DMS79 (cell line): ENCODE data around the gene DNM1.

Source experiments
- DNase-seq: peaks from one replicate; lab custom pipeline; 2025; lab: John Stamatoyannopoulos, UW

The DNM1 gene

DNA sequence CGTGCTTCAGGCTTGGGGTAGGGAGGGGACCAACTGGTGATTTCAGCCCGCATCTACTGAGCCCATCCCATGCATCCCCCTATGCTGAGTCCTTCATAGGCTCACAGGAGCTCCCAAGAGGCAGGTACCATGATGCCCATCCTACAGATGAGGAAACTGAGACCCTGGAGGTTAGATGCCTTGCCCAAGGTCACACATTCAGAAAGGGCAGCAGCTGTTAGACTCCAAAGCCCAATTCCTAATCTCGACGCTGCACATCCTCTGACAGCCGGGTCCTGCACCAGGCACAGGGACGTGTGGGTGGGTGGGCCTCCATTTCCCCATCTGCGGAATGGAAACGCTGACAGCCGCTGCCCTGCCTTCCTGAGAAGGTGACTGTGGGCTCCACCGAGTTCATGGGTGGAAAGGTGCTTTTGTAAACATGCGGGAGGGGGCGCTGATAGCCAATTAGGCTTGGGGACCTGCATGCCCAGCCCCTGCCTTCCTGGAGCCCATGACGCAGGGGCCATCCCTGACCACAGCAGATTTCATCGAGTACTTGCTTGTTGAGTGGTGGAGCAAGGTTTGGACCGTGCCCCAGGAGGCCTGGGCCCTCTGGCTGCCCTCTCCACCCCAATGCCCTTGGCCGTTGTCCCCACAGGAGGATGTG lies 2.2 kb downstream of the DNM1 start:
- DNase-seq, result no peak

DNA sequence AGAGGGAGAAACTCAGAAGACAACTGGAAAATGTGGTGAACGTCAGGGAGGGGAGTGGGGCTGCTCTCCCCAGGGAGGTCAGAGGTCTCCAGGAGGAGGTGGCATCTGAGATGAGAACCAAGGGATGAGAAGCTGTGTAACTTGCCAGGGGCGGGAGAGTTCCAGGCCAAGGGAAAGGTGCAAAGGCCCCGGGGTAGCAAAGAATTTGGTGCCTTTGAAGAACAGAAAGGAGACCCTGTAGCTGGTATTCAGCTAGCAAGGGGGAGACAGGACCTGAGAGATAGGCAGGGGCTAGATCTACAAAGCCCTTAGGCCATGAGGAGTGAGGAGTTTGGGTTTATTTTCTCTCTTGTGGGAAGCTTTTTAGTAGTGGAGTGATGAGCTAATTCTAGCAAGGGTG lies 3.3 kb downstream of the DNM1 start:
- DNase-seq, result no peak

DNA sequence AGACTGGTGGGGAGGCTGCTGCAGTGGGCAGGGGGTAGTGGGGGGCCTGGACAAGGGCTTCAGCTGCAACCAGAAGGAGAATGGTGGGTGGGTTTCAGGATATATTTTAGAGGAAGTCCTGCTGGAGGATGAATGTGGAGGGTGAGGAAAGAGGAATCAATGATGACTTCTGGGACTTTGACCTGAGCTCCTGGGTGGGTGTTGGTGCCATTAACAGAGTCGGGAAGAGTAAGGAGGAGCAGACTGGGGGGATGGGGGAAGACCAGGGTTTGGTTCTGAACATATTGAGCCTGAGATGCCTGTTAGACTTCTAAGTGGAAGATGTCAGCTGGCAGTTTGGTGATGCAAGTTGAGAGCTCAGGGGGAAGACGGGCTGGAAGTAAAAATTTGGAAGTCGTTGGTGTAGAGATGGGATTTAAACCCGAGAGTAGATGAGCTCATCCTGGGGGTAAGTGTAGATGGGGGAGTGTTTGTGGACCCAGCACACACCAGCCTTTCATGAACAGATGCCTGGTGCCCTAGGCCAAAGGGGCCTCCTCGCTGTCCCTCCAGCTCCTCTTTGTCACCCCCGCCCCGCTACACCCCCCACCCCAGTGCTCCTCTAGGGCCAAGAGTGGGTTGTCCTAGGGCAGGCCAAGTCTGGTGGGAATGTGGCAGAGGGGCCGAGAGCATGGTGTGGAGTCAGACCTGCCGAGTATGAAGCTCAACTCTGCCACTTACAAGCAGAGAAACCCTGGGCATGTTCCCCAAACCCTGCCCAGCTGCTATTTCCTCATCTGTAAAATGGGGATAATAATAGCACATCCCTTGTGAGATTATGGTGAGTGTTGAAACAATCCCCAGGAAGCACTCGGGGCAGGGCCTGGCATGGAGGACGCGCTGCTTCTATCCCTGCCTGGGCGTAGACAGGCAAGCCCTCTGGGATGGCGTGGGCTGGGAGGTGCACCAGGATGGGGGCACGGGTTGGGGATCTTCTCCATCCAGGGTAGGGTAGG lies 4.0 kb downstream of the DNM1 start:
- DNase-seq, result no peak

DNA sequence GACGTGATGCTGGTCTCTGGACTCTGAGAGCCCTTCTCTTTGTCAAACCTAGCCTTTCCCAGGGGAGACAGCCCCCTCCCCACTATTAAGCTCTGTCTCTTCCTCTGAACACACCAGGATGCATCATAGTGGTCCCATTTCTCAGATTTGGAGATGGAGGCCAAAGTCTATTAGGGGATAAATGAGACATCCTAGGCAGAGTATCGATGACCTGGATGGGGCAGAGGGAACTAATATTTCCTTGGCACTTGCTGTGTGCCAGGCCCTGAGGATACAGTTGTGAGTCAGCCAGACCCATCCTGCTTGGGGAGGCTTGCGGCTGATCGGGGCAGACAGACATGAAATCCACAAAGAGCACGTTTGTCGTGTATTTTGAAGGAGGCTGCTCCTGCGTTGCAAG lies 5.2 kb downstream of the DNM1 start:
- no peak for DNase-seq

DNA sequence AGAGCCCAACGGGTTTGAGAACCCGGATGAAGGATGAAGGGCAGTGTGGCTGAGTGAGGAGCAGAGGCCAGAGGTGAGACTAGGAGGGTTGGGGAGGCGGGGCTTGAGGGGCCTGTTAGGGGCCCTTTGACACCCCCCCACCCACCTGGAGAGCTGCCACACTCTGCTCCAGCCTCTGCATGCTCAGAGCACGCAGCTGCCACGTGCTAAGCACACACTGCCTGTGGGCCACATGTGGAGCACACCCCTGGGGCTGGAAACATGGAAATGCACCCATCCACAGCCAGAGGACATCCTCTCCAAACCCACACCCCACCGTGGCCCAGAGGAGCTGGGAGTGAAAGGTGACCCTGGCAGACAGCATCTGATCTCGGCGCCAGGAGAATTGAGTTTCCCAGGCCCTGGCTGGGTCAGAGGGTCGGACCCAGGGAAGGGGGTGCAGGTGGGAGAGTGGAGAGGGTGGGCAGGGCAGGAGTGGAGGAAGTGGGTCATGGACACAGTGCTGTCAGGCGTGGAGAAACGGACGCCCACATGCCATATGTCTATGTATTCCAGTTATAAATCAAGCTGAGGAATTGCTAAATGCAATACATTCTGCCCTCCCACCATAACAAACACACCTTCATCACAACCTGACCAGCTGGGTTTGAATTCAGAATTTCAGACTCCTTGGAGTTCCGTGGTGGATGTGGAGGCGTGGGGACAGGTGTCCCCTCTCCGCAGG lies 5.9 kb downstream of the DNM1 start:
- DNase-seq, result no peak

DNA sequence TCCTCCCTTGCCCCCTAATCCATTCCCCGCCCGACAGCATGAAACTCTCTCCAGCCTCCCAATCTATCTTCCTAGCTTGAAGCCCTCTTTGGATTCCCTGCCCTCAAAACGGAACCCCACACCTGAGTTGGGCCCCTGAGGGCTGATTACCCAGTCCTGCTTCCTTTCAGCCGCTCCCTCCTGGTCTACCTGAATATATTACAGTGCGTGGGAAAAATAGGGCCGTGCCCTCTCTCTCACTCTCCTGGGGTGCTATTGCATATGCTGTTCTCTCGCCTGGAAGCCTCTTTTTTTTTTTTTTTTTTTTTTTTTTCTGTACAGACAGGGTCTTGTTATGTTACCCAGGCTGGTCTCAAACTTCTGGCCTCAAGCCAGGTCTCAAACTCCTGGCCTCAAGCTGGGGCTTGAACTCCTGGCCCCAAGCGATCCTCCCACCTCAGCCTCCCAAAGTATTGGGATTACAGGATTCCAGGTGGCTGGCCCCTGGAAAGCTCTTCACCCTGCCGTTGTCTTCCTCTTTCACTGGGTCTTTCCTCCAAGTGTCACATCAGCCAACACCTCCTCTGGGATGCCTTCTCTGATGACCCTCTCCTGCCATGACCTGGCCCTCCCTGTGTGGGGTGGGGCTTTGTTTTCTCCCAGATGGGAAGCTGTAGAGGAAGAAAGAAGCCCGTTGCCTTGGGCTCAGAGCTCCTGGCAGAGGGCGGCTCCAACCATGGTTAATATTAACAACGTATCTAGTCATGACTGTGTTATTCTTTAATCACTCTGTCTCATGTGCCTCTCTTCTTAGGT lies 8.2 kb downstream of the DNM1 start:
- DNase-seq, result no peak

DNA sequence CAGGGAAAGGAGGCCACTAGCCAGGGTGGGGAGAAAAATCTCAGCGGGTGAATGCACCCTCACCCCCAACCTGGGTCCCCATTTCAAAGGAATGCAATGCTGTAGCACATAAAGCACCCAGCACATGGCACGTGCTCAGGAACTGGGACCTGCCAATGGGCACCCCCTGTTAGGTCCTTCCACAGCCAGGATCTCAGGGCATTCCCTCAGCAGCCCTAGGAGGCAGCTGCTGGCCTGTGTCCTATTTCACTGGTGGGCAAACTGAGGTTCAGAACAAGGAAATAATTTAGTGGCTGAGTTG lies 8.8 kb downstream of the DNM1 start:
- DNase-seq, result no peak

DNA sequence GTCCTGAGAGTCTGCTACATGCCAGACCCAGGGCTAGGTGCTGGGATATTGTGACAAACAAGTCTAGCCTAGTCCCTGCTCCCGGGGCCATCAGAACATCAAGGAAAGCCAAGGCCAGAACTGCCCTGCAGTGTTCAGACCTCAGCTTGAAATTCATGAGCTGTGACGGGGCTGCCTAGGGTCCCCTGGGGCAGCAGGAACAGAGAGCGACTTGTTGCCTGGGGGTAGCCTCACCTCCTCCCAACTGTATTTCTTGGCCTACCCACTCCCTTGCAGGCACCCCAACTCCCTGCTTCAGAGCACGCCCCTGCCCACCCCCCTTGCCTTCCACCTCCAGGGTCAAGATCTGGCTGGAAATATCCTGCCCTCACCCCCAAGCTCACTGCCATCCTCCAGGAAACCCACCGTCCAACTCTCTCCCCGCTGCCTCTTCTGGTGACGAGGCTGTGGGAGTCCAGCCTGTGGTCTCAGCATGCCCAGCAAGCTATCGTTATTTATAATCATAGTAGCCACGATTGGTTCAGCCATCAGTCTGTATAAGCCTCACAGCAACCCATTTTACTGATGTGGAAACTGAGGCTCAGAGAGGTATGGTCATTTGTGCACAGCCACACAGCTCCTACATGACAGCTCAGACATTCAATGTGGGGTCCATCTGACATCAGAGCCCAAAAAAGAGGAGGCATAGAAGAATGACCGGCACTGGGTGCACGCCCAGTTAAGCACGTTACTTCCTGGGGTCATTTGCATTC lies 10.7 kb downstream of the DNM1 start:
- no peak for DNase-seq

DNA sequence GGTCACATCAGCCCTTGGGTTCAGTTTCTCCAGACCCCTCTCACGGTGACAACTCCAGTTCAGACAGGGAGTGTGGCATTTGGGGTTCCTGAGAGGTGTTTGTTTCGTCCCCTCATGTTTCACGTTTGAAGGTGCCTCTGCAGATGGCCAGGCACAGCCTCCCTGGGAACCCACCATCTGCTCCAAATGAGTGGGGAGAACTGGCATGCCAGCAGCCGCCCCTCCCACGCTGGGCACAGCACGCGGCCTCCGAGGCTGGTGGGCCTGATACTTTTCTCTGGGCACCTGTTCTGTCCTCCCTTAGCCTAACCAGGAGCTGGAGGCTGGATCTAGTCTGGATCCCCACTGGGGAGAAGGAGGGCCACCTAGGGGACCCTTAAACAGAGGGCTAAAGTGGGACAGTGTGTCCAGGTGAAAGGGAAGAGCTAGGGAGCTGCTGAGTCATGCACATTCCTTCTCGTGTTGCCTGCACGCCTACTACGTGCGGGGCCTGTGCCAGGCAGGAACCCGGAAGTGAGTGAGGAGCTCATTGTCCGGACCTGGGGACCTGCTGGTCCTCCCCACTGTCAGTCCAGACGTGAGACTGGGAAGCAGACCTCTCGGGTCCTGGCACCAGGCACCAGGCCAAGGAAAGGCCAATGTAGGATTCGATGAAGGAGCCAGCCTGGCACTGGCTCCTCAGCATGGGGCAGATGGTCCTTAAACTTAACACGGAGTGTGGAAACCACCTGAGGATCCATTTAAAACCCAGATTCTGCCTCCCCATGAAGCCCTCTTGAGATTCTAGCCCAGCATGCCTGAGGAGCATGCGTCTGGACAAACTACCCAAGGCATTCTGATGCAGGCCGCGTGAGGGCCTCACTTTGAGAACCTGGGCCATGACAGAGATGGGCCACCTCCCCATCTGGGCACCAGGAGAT lies 11.7 kb downstream of the DNM1 start:
- DNase-seq, result no peak

DNA sequence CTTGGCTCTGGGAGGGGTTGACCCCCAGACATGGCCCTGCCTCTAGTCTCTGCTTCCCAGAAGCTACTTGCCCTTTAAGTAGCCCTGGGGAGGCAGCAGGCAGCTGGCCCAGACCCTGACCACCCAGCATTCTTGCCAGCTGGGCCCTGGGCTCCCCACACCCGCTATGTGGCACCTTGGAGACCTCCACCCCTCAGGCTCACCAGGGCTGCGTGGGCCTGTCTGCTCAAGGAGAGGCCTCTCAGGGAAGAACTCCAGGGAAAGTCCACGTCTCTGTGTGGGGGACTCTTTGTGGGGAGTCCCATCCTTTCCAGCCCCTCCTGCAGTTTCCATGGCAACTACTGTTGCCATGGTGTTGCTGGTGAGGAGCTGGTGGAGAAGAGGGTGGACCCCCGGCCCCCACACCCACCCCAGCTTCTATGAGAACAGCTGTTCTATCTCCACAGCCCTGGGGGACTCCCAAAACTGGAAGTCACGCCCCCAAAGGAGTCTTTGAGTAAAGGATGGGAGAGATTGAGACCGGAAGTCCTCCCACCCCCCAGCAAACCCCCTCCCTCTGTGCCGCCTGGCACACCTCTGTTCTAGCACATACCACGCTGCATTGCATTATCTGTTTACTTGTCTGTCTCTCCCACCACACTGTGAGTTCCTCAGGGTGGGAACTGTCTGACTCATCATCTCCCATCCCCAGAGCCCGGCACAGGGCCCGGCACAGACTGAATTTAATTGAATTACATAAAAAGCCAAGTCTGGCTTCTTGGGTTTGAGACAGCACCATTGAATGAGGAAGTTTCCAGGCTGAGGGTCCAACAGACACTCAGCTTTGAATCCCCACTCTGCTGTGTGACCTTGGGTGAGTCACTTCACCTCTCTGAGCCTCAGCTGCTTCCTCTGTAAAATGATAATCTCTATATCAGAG lies 12.6 kb downstream of the DNM1 start:
- DNase-seq, result no peak

DNA sequence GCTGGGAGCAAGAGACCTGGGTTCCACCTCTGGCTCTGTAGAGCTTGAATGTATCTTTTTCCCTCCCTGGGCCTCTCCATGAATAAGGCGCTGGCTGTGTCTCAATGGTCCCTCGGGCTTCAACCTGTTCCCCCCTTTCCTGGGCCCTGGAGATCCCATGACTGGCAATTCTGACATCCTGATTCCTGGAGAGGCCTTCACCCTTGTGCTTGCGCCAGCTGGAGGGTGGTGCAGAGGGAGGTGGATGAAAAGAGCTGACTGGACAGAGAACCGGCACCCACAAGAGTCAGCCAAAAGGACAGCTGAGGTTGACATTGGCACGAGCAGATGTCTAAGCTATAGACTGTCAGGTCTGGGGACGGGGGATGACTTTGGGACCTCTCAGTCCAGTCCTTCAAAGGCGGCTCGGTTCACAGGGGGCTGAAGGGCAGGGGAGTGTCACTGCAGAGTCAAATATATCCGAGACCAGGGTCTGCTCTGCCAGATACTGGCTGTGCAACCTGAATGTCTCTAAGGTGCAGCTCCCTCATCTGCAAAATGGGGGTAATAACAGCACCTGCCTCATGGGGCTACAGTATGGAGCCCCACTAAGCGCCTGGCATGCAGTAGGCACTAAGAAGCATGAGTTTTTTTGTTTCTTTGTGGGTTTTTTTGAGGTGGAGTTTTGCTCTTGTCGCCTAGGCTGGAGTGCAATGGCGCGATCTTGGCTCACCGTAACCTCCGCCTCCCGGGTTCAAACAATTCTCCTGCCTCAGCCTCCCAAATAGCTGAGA lies 13.8 kb downstream of the DNM1 start:
- no peak for DNase-seq

DNA sequence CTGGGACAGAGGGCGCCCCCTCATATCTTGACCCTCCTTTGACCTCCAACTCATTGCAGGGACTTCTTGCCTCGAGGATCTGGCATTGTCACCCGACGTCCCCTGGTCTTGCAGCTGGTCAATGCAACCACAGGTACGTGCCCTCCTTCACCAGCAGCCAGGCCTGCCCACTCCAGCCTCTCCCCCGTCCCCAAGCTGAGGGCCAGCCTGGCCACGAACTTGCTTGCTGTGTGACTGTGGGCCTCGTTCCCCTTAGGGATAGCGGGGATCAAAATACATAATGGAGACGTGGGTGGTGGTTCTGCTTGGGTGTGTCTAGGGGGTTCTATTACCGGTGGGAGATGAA lies 15.0 kb downstream of the DNM1 start:
- DNase-seq, result no peak

DNA sequence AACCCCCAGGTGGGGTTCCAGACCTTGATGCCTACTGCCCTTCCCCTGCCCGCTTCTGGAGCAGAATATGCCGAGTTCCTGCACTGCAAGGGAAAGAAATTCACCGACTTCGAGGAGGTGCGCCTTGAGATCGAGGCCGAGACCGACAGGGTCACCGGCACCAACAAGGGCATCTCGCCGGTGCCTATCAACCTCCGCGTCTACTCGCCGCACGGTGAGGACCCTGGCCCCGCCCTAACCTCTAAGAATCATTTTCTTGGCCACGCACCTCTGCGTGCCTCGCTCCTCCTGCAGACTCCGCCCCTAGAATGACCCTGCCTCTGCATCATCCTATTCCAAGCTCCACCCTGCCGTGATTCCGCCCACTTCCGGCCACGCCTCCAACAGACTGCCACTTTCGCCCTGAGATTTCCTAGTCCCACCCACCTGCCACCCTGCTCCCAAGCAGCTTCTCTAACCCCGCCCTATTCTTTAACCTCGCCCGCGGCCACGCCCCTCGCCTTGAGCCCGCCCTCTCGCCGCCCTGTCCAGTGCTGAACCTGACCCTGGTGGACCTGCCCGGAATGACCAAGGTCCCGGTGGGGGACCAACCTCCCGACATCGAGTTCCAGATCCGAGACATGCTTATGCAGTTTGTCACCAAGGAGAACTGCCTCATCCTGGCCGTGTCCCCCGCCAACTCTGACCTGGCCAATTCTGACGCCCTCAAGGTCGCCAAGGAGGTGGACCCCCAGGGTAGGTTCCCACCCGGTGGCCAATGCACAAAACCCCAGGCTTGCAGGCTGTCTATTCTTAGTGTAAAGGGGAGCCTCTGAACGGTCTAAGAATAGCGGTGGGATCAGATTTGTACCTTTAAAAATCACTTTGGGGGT lies 15.6 kb downstream of the DNM1 start:
- DNase-seq, result no peak

DNA sequence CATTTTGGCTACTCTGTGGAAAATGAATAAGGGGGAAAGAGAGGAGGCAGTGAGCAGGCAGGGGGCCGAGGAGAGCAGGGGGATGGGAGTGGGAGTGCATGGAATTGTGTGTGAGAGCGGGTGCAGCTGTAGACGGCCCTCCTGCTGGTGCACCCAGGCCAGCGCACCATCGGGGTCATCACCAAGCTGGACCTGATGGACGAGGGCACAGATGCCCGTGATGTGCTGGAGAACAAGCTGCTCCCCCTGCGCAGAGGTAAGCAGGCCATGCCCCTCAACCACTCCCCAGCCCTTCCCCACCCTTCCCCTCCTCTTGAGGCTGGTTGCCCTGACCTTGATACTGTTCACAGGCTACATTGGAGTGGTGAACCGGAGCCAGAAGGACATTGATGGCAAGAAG lies 16.7 kb downstream of the DNM1 start:
- no peak for DNase-seq

DNA sequence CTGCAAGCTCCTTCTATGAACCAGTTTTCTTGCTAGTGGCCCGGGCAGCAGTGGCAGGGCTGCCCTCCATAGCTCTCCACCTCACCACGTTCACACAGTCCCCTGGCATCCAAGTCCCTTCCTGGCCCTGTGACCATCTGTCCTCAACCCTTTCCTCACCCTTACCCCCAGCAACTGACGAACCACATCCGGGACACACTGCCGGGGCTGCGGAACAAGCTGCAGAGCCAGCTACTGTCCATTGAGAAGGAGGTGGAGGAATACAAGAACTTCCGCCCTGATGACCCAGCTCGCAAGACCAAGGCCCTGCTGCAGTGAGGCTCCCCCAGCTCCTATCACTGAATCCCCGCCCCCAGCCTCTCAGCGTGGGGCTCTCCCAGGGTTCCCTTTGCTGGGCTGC lies 18.8 kb downstream of the DNM1 start:
- no peak for DNase-seq

DNA sequence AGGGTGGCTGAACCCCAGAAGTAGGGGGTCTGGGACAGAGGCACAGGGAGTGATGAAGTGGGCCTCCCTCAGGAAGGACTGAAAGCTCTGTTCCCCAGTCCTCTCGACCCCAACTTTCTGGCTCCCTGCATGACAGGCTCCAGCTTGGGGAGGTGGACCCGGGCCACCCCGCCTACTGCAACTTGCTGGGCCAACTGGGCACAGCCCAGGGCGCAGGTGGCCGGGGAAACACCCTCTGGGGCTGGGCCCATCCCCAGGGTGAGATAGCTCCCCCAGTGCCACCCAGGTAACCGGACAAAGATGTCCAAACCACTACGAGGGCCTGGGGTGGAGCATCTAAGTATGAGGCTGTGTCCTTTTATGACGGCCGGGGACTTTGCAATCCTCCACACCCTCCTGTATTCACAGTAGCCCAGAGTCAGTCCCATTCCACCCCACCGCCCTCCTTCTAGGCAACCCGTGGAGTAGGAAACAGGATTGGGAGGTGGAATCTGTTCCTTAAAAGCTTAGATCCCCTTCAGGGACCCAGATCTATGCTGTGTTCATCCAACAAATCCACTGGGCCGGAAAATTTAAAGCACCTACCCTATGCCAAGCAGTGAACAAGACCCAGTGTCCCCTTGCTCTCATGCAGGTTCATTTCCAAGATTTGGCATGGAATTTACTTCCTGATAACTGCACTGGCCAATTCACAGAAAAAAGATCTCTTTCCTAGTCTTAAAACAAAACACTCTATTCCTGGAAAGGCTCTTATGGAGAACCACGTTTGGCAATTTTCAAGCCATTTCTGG lies 19.9 kb downstream of the DNM1 start:
- DNase-seq, result no peak

DNA sequence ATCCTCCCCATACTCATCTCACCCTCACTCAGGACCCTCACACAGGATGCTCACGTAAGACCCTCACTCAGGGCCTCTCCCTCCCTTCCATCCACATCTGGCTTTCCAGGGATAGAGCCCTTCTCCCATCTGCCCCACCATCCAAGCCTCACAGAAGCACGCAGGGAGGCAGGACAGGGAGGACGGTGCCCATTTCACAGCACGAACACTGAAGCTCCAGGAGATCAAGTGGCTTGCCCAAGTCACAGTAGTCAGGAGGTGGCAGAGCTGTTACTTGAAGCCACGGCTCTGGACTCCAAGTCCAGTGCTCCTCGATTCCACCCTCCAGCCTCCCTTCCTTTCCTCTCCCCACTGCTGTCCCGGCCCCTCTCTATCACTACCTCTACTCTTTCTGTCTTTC lies 21.7 kb downstream of the DNM1 start:
- DNase-seq, result no peak
